ENCODE measurements around the gene PRSS37.
"Not testable (repeated sequence)": the region's sequence is repeated elsewhere in the genome, so short reads cannot be mapped to it uniquely, and the experiment has no call there.

PRSS37 gene

GRCh38 chr7:141841385-141841784, at the start of gene PRSS37:
Gene PRSS37, minus strand, starts transcription at chr7:141841485. Its CDS starts 436 bp downstream, at chr7:141841049.
- no peak for DNase-seq

GRCh38 chr7:141889321-141889720, 48.0 kb upstream of the PRSS37 start:
- no peak for DNase-seq

GRCh38 chr7:141884539-141885225, 43.4 kb upstream of the PRSS37 start:
- DNase-seq, result no peak

- DNase-seq, result no peak
Observed at GRCh38 chr7:141880960-141881359, 39.7 kb upstream of the PRSS37 start.

- DNase-seq, result no peak
Observed at GRCh38 chr7:141877365-141877764, 36.1 kb upstream of the PRSS37 start.

- DNase-seq, result no peak
Observed at GRCh38 chr7:141876371-141876770, 35.1 kb upstream of the PRSS37 start.

GRCh38 chr7:141875453-141875852, 34.2 kb upstream of the PRSS37 start:
- DNase-seq, result no peak

- DNase-seq, result no peak
Observed at GRCh38 chr7:141874787-141875186, 33.5 kb upstream of the PRSS37 start.

GRCh38 chr7:141872931-141873330, 31.6 kb upstream of the PRSS37 start:
- DNase-seq, result no peak

GRCh38 chr7:141866974-141867373, 25.7 kb upstream of the PRSS37 start:
- DNase-seq, result no peak

GRCh38 chr7:141864765-141865447, 23.6 kb upstream of the PRSS37 start:
- DNase-seq, result no peak

- DNase-seq, result no peak
Observed at GRCh38 chr7:141860207-141860606, 18.9 kb upstream of the PRSS37 start.

GRCh38 chr7:141847996-141848395, 6.7 kb upstream of the PRSS37 start:
- DNase-seq, result no peak

- DNase-seq, result no peak
Observed at GRCh38 chr7:141844256-141844655, 3.0 kb upstream of the PRSS37 start.

- no peak for DNase-seq
Observed at GRCh38 chr7:141842904-141843303, 1.6 kb upstream of the PRSS37 start.

GRCh38 chr7:141840708-141841107, 577 bp downstream of the PRSS37 start:
- no peak for DNase-seq

- DNase-seq, result no peak
Observed at GRCh38 chr7:141839256-141839655, 2.0 kb downstream of the PRSS37 start.

- no peak for DNase-seq
Observed at GRCh38 chr7:141838581-141838980, 2.7 kb downstream of the PRSS37 start.

GRCh38 chr7:141837683-141838082, 3.6 kb downstream of the PRSS37 start:
- DNase-seq, result peak in 1 of 56 donors; percentile 12

- not testable (repeated sequence) for DNase-seq
Observed at GRCh38 chr7:141822432-141822831, 18.9 kb downstream of the PRSS37 start.

- no peak for DNase-seq
Observed at GRCh38 chr7:141820067-141820466, 21.2 kb downstream of the PRSS37 start.

GRCh38 chr7:141792526-141792925, 48.8 kb downstream of the PRSS37 start:
- no peak for DNase-seq

- DNase-seq, result no peak
Observed at GRCh38 chr7:141789917-141790316, 51.4 kb downstream of the PRSS37 start, which contains the start of gene TAS2R5. Gene TAS2R5, plus strand, starts transcription at chr7:141790217. Its CDS starts 145 bp downstream, at chr7:141790362.

All from amygdala (tissue), 56 donors.